ENCODE results near the gene YKT6.

GRCh38 chr7:44247868-44248651 lies 47.3 kb downstream of the YKT6 start:
- TF ChIP-seq PATZ1 (CRISPR knock-in tag; IDR thresholded peaks at IDR 0.05; ENCODE audit: borderline replicate concordance) = no peak
- TF ChIP-seq ARNTL (CRISPR knock-in tag; IDR thresholded peaks at IDR 0.05; ENCODE audit: borderline replicate concordance, low read depth) = no peak
- TF ChIP-seq ZNF8 (CRISPR knock-in tag; IDR thresholded peaks at IDR 0.05) = no peak

All from SK-N-SH treated with all-trans-retinoic acid at 6 μM for 48 hours (cell line).